ENCODE measurements around the gene SPCS1. TPM values are rescaled to one million over a fixed set of nuclear protein-coding genes. Genes with fewer than 3 reads are reported as not detected.

The SPCS1 gene
- total RNA-seq, 1 donor from 2014 or later: 125 TPM

DNA sequence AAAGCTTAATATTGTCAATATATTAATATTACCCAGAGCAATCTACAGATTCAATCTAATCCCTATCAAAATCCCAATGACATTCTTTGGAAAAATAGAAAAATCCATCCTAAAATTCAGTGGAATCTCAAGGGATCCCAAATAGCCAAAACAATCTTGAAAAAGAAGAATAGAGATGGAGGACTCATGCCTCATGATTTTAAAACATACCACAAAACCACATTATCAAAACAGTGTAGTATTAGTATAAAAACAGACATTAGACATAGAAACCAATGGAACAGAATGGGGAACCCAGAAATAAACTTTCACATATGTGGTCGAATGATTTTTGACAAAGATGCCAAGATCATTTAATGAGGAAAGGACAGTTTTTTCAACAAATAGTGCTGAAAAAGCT, 50.2 kb downstream of the SPCS1 start:
- H3K4me1 Mint-ChIP-seq (ENCODE audit: low read depth): no peaks in the 10 kb centered on the region
- no peaks in the 10 kb centered on the region for H3K27me3 Mint-ChIP-seq (ENCODE audit: low read depth)
- H3K36me3 Mint-ChIP-seq (ENCODE audit: low read depth): peaks cover 47% of the 10 kb centered on the region
- H3K27ac Mint-ChIP-seq: no peak overlapping the region
- no peaks in the 10 kb centered on the region for H3K9me3 Mint-ChIP-seq
- DNase-seq (ENCODE audit: low spot score): no peak
- intact Hi-C loops (cut with micrococcal nuclease): no loop called here
- no peak overlapping the region for H3K4me3 Mint-ChIP-seq (ENCODE audit: low read depth)

Other genes starting within 250 kb of the SPCS1 start
- gene STAB1, start 210.8 kb upstream of the SPCS1 start, total RNA-seq: 0.07 TPM in 1 of 2 replicates, not detected in the other
- gene NT5DC2, start 172.2 kb upstream of the SPCS1 start, total RNA-seq: 77.9 and 88.4 TPM in 2 replicates
- gene UQCC5, start 169.5 kb upstream of the SPCS1 start, total RNA-seq: 12.5 and 16.4 TPM in 2 replicates
- 60.4 and 66.3 TPM in 2 replicates for gene PBRM1, start 20.2 kb upstream of the SPCS1 start, total RNA-seq
- 226 and 235 TPM in 2 replicates for gene GNL3, start 20.1 kb upstream of the SPCS1 start, total RNA-seq
- 37.6 and 38.7 TPM in 2 replicates for gene GLT8D1, start 315 bp upstream of the SPCS1 start, total RNA-seq
- 26.7 and 27.6 TPM in 2 replicates for gene NEK4, start 64.8 kb downstream of the SPCS1 start, total RNA-seq
- not detected in 2 replicates for gene ITIH1, start 71.5 kb downstream of the SPCS1 start, total RNA-seq
- not detected in 2 replicates for gene ITIH3, start 88.7 kb downstream of the SPCS1 start, total RNA-seq
- 3.6 and 4.8 TPM in 2 replicates for gene ITIH4, start 124.6 kb downstream of the SPCS1 start, total RNA-seq
- 1.9 and 2.6 TPM in 2 replicates for gene MUSTN1, start 128.9 kb downstream of the SPCS1 start, total RNA-seq
- 17.4 and 17.6 TPM in 2 replicates for gene STIMATE, start 191.4 kb downstream of the SPCS1 start, total RNA-seq

Measured in activated T-helper 2 cell treated with anti-CD3 and anti-CD28 coated beads, Interferon-gamma antibody, Interleukin-2, Interleukin-4, amounts not matched to agents 10 μg/mL and 5 μg/mL and 100 μg/mL, durations not matched to agents 14 hours and 24 hours and 36 hours (primary cell).